ENCODE data around the gene ANKRD34A.

The ANKRD34A gene

GRCh38 chr1:145979746-145980456 is 15.5 kb upstream of the ANKRD34A start:
- H3K9me2 ChIP-seq (replicated peaks; ENCODE audit: insufficient read depth, low read length), result no peaks in the 10 kb centered on the region
- peaks cover 71% of the 10 kb centered on the region for H3K4me1 ChIP-seq (ENCODE audit: low read length)
- no peak overlapping the region for H2AFZ ChIP-seq (ENCODE audit: low read length)

GRCh38 chr1:145978854-145979745 is 14.7 kb upstream of the ANKRD34A start:
- Histone ChIP-seq H3K9me3 (replicated peaks; ENCODE audit: insufficient read depth, low read length) (no peaks in the 10 kb centered on the region), H3F3A (ENCODE audit: insufficient read depth, low read length) (peaks cover 58% of the 10 kb centered on the region), H3K27ac (ENCODE audit: low read length) (peak overlapping the region; percentile 95), H3K9ac (ENCODE audit: low read length) (peak overlapping the region; percentile 77), H3K27me3 (replicated peaks; ENCODE audit: insufficient read depth, low read length) (no peaks in the 10 kb centered on the region), H2AFZ (ENCODE audit: low read length) (peak overlapping the region; percentile 54; the same call in 1 of the 2 replicates), H3K79me2 (ENCODE audit: low read length) (0 out of 2 replicates have a peak, but pooled peaks cover 7% of the 10 kb centered on the region), H3K4me3 (ENCODE audit: low read length) (peak overlapping the region; percentile 43), H4K20me1 (ENCODE audit: insufficient read depth, low read length) (no peaks in the 10 kb centered on the region), H3K4me1 (ENCODE audit: low read length) (peaks cover 66% of the 10 kb centered on the region), H3K4me2 (ENCODE audit: low read depth, low read length) (peak overlapping the region; percentile 90), H3K36me3 (replicated peaks; ENCODE audit: insufficient read depth, low read length) (no peaks in the 10 kb centered on the region), H3K9me2 (replicated peaks; ENCODE audit: insufficient read depth, low read length) (no peaks in the 10 kb centered on the region)
- DNase-seq, result peak; percentile 100
- TF ChIP-seq EZH2phosphoT487 (IDR thresholded peaks at IDR 0.05; ENCODE audit: low read length), result no peak
- TF ChIP-seq CTCF (IDR thresholded peaks at IDR 0.05; ENCODE audit: low read length), result peak; percentile 45
- no peak for TF ChIP-seq EZH2 (optimal IDR thresholded peaks at IDR 0.05; ENCODE audit: low read depth, low read length)

More at GRCh38 chr1:145979746-145980456, 15.5 kb upstream of the ANKRD34A start:
- Histone ChIP-seq H4K20me1 (ENCODE audit: insufficient read depth, low read length) (no peaks in the 10 kb centered on the region), H3K79me2 (ENCODE audit: low read length) (0 out of 2 replicates have a peak, but pooled peaks cover 7% of the 10 kb centered on the region), H3K27me3 (replicated peaks; ENCODE audit: insufficient read depth, low read length) (no peaks in the 10 kb centered on the region), H3K36me3 (replicated peaks; ENCODE audit: insufficient read depth, low read length) (no peaks in the 10 kb centered on the region), H3F3A (ENCODE audit: insufficient read depth, low read length) (peaks cover 66% of the 10 kb centered on the region), H3K9me3 (replicated peaks; ENCODE audit: insufficient read depth, low read length) (no peaks in the 10 kb centered on the region), H3K4me2 (ENCODE audit: low read depth, low read length) (peak overlapping the region; percentile 90), H3K4me3 (ENCODE audit: low read length) (peak overlapping the region; percentile 43), H3K9ac (ENCODE audit: low read length) (peak overlapping the region; percentile 77), H3K27ac (ENCODE audit: low read length) (peak overlapping the region; percentile 95)
- DNase-seq, result peak; percentile 91
- TF ChIP-seq EZH2 (optimal IDR thresholded peaks at IDR 0.05; ENCODE audit: low read depth, low read length), result no peak
- TF ChIP-seq CTCF (IDR thresholded peaks at IDR 0.05; ENCODE audit: low read length), result no peak
- TF ChIP-seq EZH2phosphoT487 (IDR thresholded peaks at IDR 0.05; ENCODE audit: low read length), result no peak

- TF ChIP-seq EZH2phosphoT487 (IDR thresholded peaks at IDR 0.05; ENCODE audit: low read length), result no peak
- no peak for TF ChIP-seq CTCF (IDR thresholded peaks at IDR 0.05; ENCODE audit: low read length)
- no peak for TF ChIP-seq EZH2 (optimal IDR thresholded peaks at IDR 0.05; ENCODE audit: low read depth, low read length)
- H3K27me3 ChIP-seq (replicated peaks; ENCODE audit: insufficient read depth, low read length), result no peaks in the 10 kb centered on the region
- peak overlapping the region; percentile 95 for H3K27ac ChIP-seq (ENCODE audit: low read length)
- H3K36me3 ChIP-seq (replicated peaks; ENCODE audit: insufficient read depth, low read length), result no peaks in the 10 kb centered on the region
- no peaks in the 10 kb centered on the region for H3K9me2 ChIP-seq (replicated peaks; ENCODE audit: insufficient read depth, low read length)
- H3K9me3 ChIP-seq (replicated peaks; ENCODE audit: insufficient read depth, low read length), result no peaks in the 10 kb centered on the region
- peaks cover 51% of the 10 kb centered on the region for H3F3A ChIP-seq (ENCODE audit: insufficient read depth, low read length)
- H3K4me2 ChIP-seq (ENCODE audit: low read depth, low read length), result peak overlapping the region; percentile 61
- H2AFZ ChIP-seq (ENCODE audit: low read length), result peak overlapping the region; percentile 54; the same call in 1 of the 2 replicates
- peak overlapping the region; percentile 54 for H3K9ac ChIP-seq (ENCODE audit: low read length)
- H3K4me1 ChIP-seq (ENCODE audit: low read length), result peaks cover 60% of the 10 kb centered on the region
- 0 out of 2 replicates have a peak, but pooled peaks cover 7% of the 10 kb centered on the region for H3K79me2 ChIP-seq (ENCODE audit: low read length)
- 0 out of 2 replicates have a peak overlapping the region, but pooled peaks have one; percentile 14 for H3K4me3 ChIP-seq (ENCODE audit: low read length)
- DNase-seq, result no peak
- no peaks in the 10 kb centered on the region for H4K20me1 ChIP-seq (ENCODE audit: insufficient read depth, low read length)
Measured at GRCh38 chr1:145978471-145978853, 14.1 kb upstream of the ANKRD34A start.

Measured in MM.1S (cell line).